Right atrium auricular region (tissue), 2 donors: ENCODE measurements around the gene BANK1. TPM values are rescaled to one million over a fixed set of nuclear protein-coding genes. Genes with fewer than 3 reads are reported as not detected.
A peak's percentile ranks its signal among the peaks of the same experiment; 100 is the strongest.

ENCODE experiments used
- DNase-seq: peaks from one replicate; pipeline ENCODE4 v3.0.0-alpha.2; 2019; ENCODE audit warnings: low spot score
- H3K27ac ChIP-seq, 2 donors: fragments of 200-600 bp; sonication (generic); 1 replicate in 1 of 2; 2 replicates in 1 of 2; pipeline ENCODE4 v1.5.1; 2016 to 2019
- H3K27me3 ChIP-seq, 2 donors: fragments of 200-600 bp; sonication (generic); one replicate each; pipeline versions ENCODE4 v1.5.1 to v1.6.0; 2017 to 2019
- H3K36me3 ChIP-seq: fragments of 200-600 bp; sonication (generic); one replicate; pipeline ENCODE4 v1.5.1; 2016
- H3K4me1 ChIP-seq, 2 donors: fragments of 200-600 bp; sonication (generic); one replicate each; pipeline versions ENCODE4 v1.5.1 to v1.6.0; 2017 to 2019
- H3K4me3 ChIP-seq, 2 donors: fragments of 200-600 bp; sonication (generic); 1 replicate in 1 of 2; 2 replicates in 1 of 2; pipeline ENCODE4 v1.5.1; 2017 to 2019; ENCODE audit warnings: mild to moderate bottlenecking in 1 of 2, moderate library complexity in 1 of 2
- H3K9me3 ChIP-seq, 2 donors: fragments of 200-600 bp; sonication (generic); one replicate each; pipeline ENCODE4 v1.5.1; 2019
- CTCF ChIP-seq, 2 donors: fragments of 200-600 bp; sonication (generic); IDR thresholded peaks; one replicate each; pipeline ENCODE4 v1.5.1; 2019; ENCODE audit warnings: antibody characterized with exemption in 2 of 2
- total RNA-seq, 2 donors: library from RNA; depleted of rRNA; stranded (reverse); fragments of >200 nt; gene quantifications; one replicate each; pipeline ENCODE4 v1.1.0, GENCODE V29; 2016

BANK1 gene
- total RNA-seq, 2 donors from 2014 or later = 1.4 TPM; not detected in 1

GRCh38 chr4:101784957-101785356, 5.6 kb upstream of the BANK1 start:
- Histone ChIP-seq H3K9me3 (no peaks in the 10 kb centered on the region), H3K36me3 (no peaks in the 10 kb centered on the region), H3K4me1 (no peaks in the 10 kb centered on the region), H3K4me3 (no peak overlapping the region), H3K27ac (no peak overlapping the region), H3K27me3 (no peaks in the 10 kb centered on the region)
- no peak for TF ChIP-seq CTCF (IDR thresholded peaks at IDR 0.05)
- DNase-seq = no peak

- H3K9me3 ChIP-seq = no peaks in the 10 kb centered on the region
- DNase-seq = no peak
- H3K27me3 ChIP-seq = no peaks in the 10 kb centered on the region
- no peak overlapping the region for H3K27ac ChIP-seq
- H3K36me3 ChIP-seq = no peaks in the 10 kb centered on the region
- H3K4me3 ChIP-seq = no peak overlapping the region
- no peak for TF ChIP-seq CTCF (IDR thresholded peaks at IDR 0.05)
- peaks cover 0 to 1% of the 10 kb centered on the region in 2 donors for H3K4me1 ChIP-seq
Measured at GRCh38 chr4:101785486-101785885, 5.0 kb upstream of the BANK1 start.

- no peak for DNase-seq
- no peak for TF ChIP-seq CTCF (IDR thresholded peaks at IDR 0.05)
- H3K9me3 ChIP-seq = no peaks in the 10 kb centered on the region
- peaks cover 0 to 8% of the 10 kb centered on the region in 2 donors for H3K4me1 ChIP-seq
- no peak overlapping the region for H3K4me3 ChIP-seq
- H3K27ac ChIP-seq = no peak overlapping the region
- H3K27me3 ChIP-seq = peaks cover 0 to 7% of the 10 kb centered on the region in 2 donors
- H3K36me3 ChIP-seq = no peaks in the 10 kb centered on the region
Measured at GRCh38 chr4:101787701-101788316, 2.7 kb upstream of the BANK1 start.

GRCh38 chr4:101791182-101791558, 640 bp downstream of the BANK1 start:
- peaks cover 0 to 7% of the 10 kb centered on the region in 2 donors for H3K27me3 ChIP-seq
- peak overlapping the region; percentile 28 to 55 for H3K4me3 ChIP-seq
- H3K4me1 ChIP-seq = peaks cover 0 to 8% of the 10 kb centered on the region in 2 donors
- no peak overlapping the region for H3K27ac ChIP-seq
- no peak for DNase-seq
- no peaks in the 10 kb centered on the region for H3K9me3 ChIP-seq
- no peaks in the 10 kb centered on the region for H3K36me3 ChIP-seq
- no peak for TF ChIP-seq CTCF (IDR thresholded peaks at IDR 0.05)

GRCh38 chr4:101792056-101792590, 1.6 kb downstream of the BANK1 start:
- Histone ChIP-seq H3K4me3 (no peak overlapping the region), H3K27ac (no peak overlapping the region), H3K4me1 (peaks cover 0 to 8% of the 10 kb centered on the region in 2 donors), H3K27me3 (peaks cover 0 to 7% of the 10 kb centered on the region in 2 donors), H3K36me3 (no peaks in the 10 kb centered on the region), H3K9me3 (no peaks in the 10 kb centered on the region)
- no peak for TF ChIP-seq CTCF (IDR thresholded peaks at IDR 0.05)
- DNase-seq = no peak

GRCh38 chr4:101793397-101793796, 2.9 kb downstream of the BANK1 start:
- Histone ChIP-seq H3K27me3 (peaks cover 0 to 7% of the 10 kb centered on the region in 2 donors), H3K4me1 (peaks cover 0 to 8% of the 10 kb centered on the region in 2 donors), H3K36me3 (no peaks in the 10 kb centered on the region), H3K9me3 (no peaks in the 10 kb centered on the region), H3K4me3 (no peak overlapping the region), H3K27ac (no peak overlapping the region)
- DNase-seq = no peak
- no peak for TF ChIP-seq CTCF (IDR thresholded peaks at IDR 0.05)
